ENCODE measurements around the gene ATAD5. TPM values are rescaled to one million over a fixed set of nuclear protein-coding genes. Genes with fewer than 3 reads are reported as not detected.

ATAD5 gene
- total RNA-seq, 4 donors from 2014 or later = 1.1 to 1.6 (median 1.3) TPM

- Histone ChIP-seq H3K27me3 (no peaks in the 10 kb centered on the region), H3K4me3 (replicated peaks in 1 of 3) (peak overlapping the region in 2 of 3 donors; percentile 45 to 72), H3K9me3 (no peaks in the 10 kb centered on the region), H3K4me1 (peaks cover 9 to 13% of the 10 kb centered on the region in 2 donors), H3K27ac (no peak overlapping the region), H3K36me3 (no peaks in the 10 kb centered on the region)
- intact Hi-C loops (cut with DNase I) = no loop called here
- 1 to 2% methylated on average over 15 of the region's 15 CpGs for WGBS, 2 donors
- TF ChIP-seq POLR2A (IDR thresholded peaks at IDR 0.05) = no peak
- TF ChIP-seq CTCF (IDR thresholded peaks at IDR 0.05) = no peak
- no peak for DNase-seq
Measured at GRCh38 chr17:30832438-30833124, 815 bp downstream of the ATAD5 start.

GRCh38 chr17:30838202-30838807 is 6.5 kb downstream of the ATAD5 start:
- no peaks in the 10 kb centered on the region for H3K4me1 ChIP-seq
- intact Hi-C loops (cut with DNase I) = no loop called here
- no peak overlapping the region for H3K4me3 ChIP-seq (replicated peaks in 1 of 3)
- no peaks in the 10 kb centered on the region for H3K27me3 ChIP-seq
- no peak overlapping the region for H3K27ac ChIP-seq
- H3K9me3 ChIP-seq = no peaks in the 10 kb centered on the region
- TF ChIP-seq CTCF (IDR thresholded peaks at IDR 0.05) = no peak
- TF ChIP-seq POLR2A (IDR thresholded peaks at IDR 0.05) = no peak
- no peak for DNase-seq
- WGBS, 2 donors = 96 to 97% methylated on average over 5 of the region's 5 CpGs
- no peaks in the 10 kb centered on the region for H3K36me3 ChIP-seq

- no peak overlapping the region for H3K27ac ChIP-seq
Measured at GRCh38 chr17:30840771-30841170, 9.0 kb downstream of the ATAD5 start.

GRCh38 chr17:30848021-30848420 is 16.3 kb downstream of the ATAD5 start:
- 94 to 99% methylated on average over 6 of the region's 6 CpGs for WGBS, 2 donors
- Histone ChIP-seq H3K36me3 (no peaks in the 10 kb centered on the region), H3K4me3 (replicated peaks in 1 of 3) (no peak overlapping the region), H3K4me1 (no peaks in the 10 kb centered on the region), H3K9me3 (no peaks in the 10 kb centered on the region), H3K27me3 (no peaks in the 10 kb centered on the region), H3K27ac (no peak overlapping the region)
- intact Hi-C loops (cut with DNase I) = no loop called here
- DNase-seq = no peak
- TF ChIP-seq POLR2A (IDR thresholded peaks at IDR 0.05) (no peak), CTCF (IDR thresholded peaks at IDR 0.05) (no peak)

More at GRCh38 chr17:30840771-30841170, 9.0 kb downstream of the ATAD5 start:
- TF ChIP-seq CTCF (IDR thresholded peaks at IDR 0.05) = no peak
- TF ChIP-seq POLR2A (IDR thresholded peaks at IDR 0.05) = no peak
- no peaks in the 10 kb centered on the region for H3K4me1 ChIP-seq
- H3K9me3 ChIP-seq = no peaks in the 10 kb centered on the region
- no peak overlapping the region for H3K4me3 ChIP-seq (replicated peaks in 1 of 3)
- no peak for DNase-seq
- no peaks in the 10 kb centered on the region for H3K36me3 ChIP-seq
- 93 to 95% methylated on average over 7 of the region's 7 CpGs for WGBS, 2 donors
- intact Hi-C loops (cut with DNase I) = no loop called here
- no peaks in the 10 kb centered on the region for H3K27me3 ChIP-seq

- Histone ChIP-seq H3K27me3 (no peaks in the 10 kb centered on the region), H3K27ac (no peak overlapping the region), H3K9me3 (no peaks in the 10 kb centered on the region), H3K4me1 (no peaks in the 10 kb centered on the region), H3K36me3 (no peaks in the 10 kb centered on the region), H3K4me3 (replicated peaks in 1 of 3) (no peak overlapping the region)
- DNase-seq = no peak
- WGBS, 2 donors = 96 to 99% methylated on average over 3 of the region's 3 CpGs
- intact Hi-C loops (cut with DNase I) = no loop called here
- TF ChIP-seq CTCF (IDR thresholded peaks at IDR 0.05) (no peak), POLR2A (IDR thresholded peaks at IDR 0.05) (no peak)
Measured at GRCh38 chr17:30854146-30854545, 22.4 kb downstream of the ATAD5 start.
